ENCODE results near the gene STRN4. TPM values are rescaled to one million over a fixed set of nuclear protein-coding genes. Genes with fewer than 3 reads are reported as not detected.

Gene STRN4
- total RNA-seq, 1 donor from 2014 or later, result 124 TPM

DNA sequence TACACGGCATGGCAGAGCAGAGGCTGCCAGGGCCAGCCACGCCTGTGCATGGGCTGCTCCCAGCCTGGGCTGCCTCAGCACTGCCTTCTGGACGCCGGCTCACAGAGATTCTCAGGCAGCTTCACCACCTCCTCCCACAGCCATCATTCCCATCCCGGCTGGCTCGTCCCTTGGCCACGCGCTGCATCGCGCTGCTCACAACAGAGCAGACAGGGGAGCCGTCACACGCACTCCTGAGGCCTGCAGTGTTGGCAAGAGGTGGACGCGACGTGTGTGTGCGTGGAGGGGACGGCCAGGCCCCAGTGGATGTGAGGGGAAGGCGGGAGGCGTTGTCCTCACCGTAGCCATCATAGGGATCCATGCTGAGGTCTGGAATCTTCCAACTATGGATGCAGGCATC lies 21.8 kb downstream of the STRN4 start:
- Mint-ChIP-seq H3K27ac (no peak overlapping the region), H3K4me3 (no peak overlapping the region), H3K4me1 (no peaks in the 10 kb centered on the region), H3K36me3 (peaks cover 18% of the 10 kb centered on the region), H3K9me3 (no peaks in the 10 kb centered on the region), H3K27me3 (ENCODE audit: low read depth) (no peaks in the 10 kb centered on the region)
- TF ChIP-seq, protein P1, sequence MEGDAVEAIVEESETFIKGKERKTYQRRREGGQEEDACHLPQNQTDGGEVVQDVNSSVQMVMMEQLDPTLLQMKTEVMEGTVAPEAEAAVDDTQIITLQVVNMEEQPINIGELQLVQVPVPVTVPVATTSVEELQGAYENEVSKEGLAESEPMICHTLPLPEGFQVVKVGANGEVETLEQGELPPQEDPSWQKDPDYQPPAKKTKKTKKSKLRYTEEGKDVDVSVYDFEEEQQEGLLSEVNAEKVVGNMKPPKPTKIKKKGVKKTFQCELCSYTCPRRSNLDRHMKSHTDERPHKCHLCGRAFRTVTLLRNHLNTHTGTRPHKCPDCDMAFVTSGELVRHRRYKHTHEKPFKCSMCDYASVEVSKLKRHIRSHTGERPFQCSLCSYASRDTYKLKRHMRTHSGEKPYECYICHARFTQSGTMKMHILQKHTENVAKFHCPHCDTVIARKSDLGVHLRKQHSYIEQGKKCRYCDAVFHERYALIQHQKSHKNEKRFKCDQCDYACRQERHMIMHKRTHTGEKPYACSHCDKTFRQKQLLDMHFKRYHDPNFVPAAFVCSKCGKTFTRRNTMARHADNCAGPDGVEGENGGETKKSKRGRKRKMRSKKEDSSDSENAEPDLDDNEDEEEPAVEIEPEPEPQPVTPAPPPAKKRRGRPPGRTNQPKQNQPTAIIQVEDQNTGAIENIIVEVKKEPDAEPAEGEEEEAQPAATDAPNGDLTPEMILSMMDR (IDR thresholded peaks at IDR 0.05; ENCODE audit: unreplicated experiment), result no peak
- DNase-seq (ENCODE audit: low spot score in 2 of 2, unreplicated experiment in 2 of 2), result peak in 1 of 2 experiments; percentile 15

DNA sequence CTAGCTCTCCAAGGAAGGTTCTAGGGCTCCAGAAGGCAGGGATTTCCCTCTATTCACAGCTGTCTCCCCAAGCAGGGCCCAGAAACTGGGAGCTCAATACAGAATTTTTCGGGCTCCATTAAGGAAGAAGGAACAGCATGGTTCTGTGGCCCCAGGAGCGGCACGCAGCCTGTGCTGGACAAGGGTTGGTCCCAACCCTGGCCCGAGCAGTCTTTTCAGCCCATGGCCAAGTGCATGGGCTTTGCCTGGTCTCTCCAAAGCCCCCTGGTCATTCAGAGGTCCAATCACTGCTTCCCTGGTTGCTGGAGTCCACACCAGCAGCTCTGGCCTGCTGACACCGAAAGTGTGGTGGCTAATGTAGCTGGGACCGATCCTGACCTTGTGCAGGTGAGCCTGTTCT lies 22.8 kb downstream of the STRN4 start:
- no peak for DNase-seq (ENCODE audit: low spot score in 2 of 2, unreplicated experiment in 2 of 2)
- Mint-ChIP-seq H3K36me3 (peaks cover 20% of the 10 kb centered on the region), H3K27me3 (ENCODE audit: low read depth) (no peaks in the 10 kb centered on the region), H3K4me3 (no peak overlapping the region), H3K4me1 (no peaks in the 10 kb centered on the region), H3K27ac (no peak overlapping the region), H3K9me3 (no peaks in the 10 kb centered on the region)
- TF ChIP-seq, protein P1 (IDR thresholded peaks at IDR 0.05; ENCODE audit: unreplicated experiment), result no peak

DNA sequence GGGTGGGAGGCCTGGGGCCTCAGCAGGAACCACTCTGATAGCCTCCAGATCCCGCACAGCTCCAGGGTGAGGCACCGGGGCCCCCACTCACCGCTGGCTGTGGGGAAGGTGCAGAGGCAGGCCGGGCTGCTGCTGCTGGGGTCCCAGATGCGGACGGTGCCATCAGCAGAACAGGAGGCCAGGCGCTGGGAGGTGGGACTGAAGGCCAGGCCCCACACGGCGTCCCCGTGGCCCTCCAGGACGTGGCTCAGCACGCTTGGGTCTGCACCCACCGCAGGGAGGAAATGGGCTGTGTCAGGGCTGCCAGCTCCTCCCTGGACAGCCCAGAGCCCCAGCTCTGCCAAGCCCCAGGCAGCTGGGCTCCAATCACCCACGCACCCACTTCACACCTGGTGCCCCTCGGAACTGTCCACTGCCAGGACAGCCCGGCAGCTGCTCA lies 23.2 kb downstream of the STRN4 start:
- no peak overlapping the region for H3K4me3 Mint-ChIP-seq
- no peak for DNase-seq (ENCODE audit: low spot score in 2 of 2, unreplicated experiment in 2 of 2)
- no peaks in the 10 kb centered on the region for H3K4me1 Mint-ChIP-seq
- TF ChIP-seq, protein P1 (IDR thresholded peaks at IDR 0.05; ENCODE audit: unreplicated experiment), result no peak
- no peaks in the 10 kb centered on the region for H3K27me3 Mint-ChIP-seq (ENCODE audit: low read depth)
- no peaks in the 10 kb centered on the region for H3K9me3 Mint-ChIP-seq
- H3K36me3 Mint-ChIP-seq, result peaks cover 20% of the 10 kb centered on the region
- H3K27ac Mint-ChIP-seq, result no peak overlapping the region

DNA sequence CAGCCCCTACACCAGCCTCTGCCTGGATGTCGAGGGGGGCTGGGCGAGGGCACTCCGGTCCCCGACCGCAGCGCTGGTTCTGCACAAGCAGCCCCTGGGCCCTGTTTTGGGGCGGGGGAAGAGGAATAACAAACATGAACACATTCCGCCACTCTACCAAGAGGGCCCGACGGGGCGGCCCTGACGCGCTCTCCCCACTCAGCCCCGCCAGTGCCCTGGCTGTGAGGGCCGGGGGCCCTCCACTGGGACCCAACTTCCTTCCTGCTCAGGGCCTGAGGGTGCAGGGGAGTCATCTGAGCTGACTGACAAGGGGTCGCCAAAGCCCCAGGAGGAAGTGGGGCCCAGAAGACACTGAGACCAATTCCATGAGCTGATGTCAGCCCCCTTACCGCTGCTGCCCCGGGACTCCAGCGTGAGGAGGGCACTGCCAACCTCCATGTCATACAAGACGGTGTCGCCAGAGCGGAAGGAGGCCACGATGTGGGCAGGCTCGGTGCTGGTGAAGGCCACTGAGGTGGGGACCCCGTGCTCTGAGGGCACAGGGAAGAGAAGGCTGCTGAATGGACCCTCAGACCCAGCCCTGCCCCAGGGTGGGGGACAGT lies 23.7 kb downstream of the STRN4 start:
- Mint-ChIP-seq H3K36me3 (peaks cover 19% of the 10 kb centered on the region), H3K27me3 (ENCODE audit: low read depth) (no peaks in the 10 kb centered on the region), H3K9me3 (no peaks in the 10 kb centered on the region), H3K4me3 (no peak overlapping the region), H3K4me1 (peaks cover 2% of the 10 kb centered on the region), H3K27ac (no peak overlapping the region)
- DNase-seq (ENCODE audit: low spot score in 2 of 2, unreplicated experiment in 2 of 2), result no peak
- TF ChIP-seq, protein P1 (IDR thresholded peaks at IDR 0.05; ENCODE audit: unreplicated experiment), result no peak

DNA sequence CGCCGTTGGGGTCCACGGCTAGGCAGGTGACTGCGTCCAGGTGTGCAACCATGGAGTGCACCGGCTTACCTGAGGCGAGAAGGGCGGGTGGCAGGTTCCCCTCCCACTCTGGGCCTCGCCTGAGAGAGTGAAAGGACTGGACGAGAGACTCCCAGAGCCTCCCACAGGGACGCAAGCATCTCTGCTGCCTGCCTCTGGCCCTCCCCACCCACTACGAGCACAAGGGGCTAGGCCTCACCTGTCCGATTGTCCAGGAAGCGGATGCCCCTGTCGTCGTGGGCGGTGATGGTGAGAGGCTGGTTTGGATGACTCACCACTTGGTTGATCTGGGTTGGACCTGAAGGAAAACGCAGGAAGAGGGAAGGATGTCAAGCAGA lies 24.3 kb downstream of the STRN4 start:
- H3K4me3 Mint-ChIP-seq, result no peak overlapping the region
- no peak for DNase-seq (ENCODE audit: low spot score in 2 of 2, unreplicated experiment in 2 of 2)
- H3K27me3 Mint-ChIP-seq (ENCODE audit: low read depth), result no peaks in the 10 kb centered on the region
- peaks cover 18% of the 10 kb centered on the region for H3K36me3 Mint-ChIP-seq
- no peaks in the 10 kb centered on the region for H3K9me3 Mint-ChIP-seq
- peaks cover 2% of the 10 kb centered on the region for H3K4me1 Mint-ChIP-seq
- no peak overlapping the region for H3K27ac Mint-ChIP-seq
- TF ChIP-seq, protein P1 (IDR thresholded peaks at IDR 0.05; ENCODE audit: unreplicated experiment), result no peak
